Thyroid gland (tissue), 4 donors: ENCODE measurements around the gene DNAH3. TPM values are rescaled to one million over a fixed set of nuclear protein-coding genes. Genes with fewer than 3 reads are reported as not detected.

Source experiments
- DNase-seq, 2 donors: peaks; one replicate each; pipeline ENCODE4 v3.0.0-alpha.2; 2019
- H3K27ac ChIP-seq, 3 donors: fragments of 200-600 bp; sonication (generic); 1 replicate in 2 of 3; 2 replicates in 1 of 3; pipeline ENCODE4 v1.5.1; 2016 to 2019; ENCODE audit warnings: mild to moderate bottlenecking in 1 of 3, moderate library complexity in 1 of 3
- H3K27me3 ChIP-seq: fragments of 200-600 bp; sonication (generic); one replicate; pipeline ENCODE4 v1.5.1; 2019
- H3K36me3 ChIP-seq, 2 donors: fragments of 200-600 bp; sonication (generic); one replicate each; pipeline ENCODE4 v1.5.1; 2016 to 2019
- H3K4me1 ChIP-seq, 2 donors: fragments of 200-600 bp; sonication (generic); one replicate each; pipeline ENCODE4 v1.5.1; 2017 to 2019
- H3K4me3 ChIP-seq, 3 donors: fragments of 200-600 bp; sonication (generic); replicated peaks in 1 of 3; 1 replicate in 2 of 3; 2 replicates in 1 of 3; pipeline ENCODE4 v1.5.1; 2016; ENCODE audit warnings: mild to moderate bottlenecking in 1 of 3
- H3K9me3 ChIP-seq: fragments of 200-600 bp; sonication (generic); one replicate; pipeline ENCODE4 v1.5.1; 2017
- POLR2A ChIP-seq, 2 donors: fragments of 450-650 bp; IDR thresholded peaks; one replicate each; pipeline ENCODE4 v1.6.1; 2017; ENCODE audit warnings: antibody characterized with exemption in 2 of 2, mild to moderate bottlenecking in 2 of 2, moderate library complexity in 1 of 2
- WGBS, 2 donors: methylation state at CpG; one replicate each; pipeline ENCODE4 v1.1.5; 2017; 5-methylcytosine and 5-hydroxymethylcytosine counted together
- intact Hi-C: fragments of 100-400 bp; cut with DNase I; formaldehyde crosslinking; loops from one replicate; pipeline ENCODE4 v1.15.1; 2023
- total RNA-seq, 4 donors: library from RNA; depleted of rRNA; stranded (reverse); fragments of >200 nt; gene quantifications; one replicate each; pipeline ENCODE4 v1.2.3, GENCODE V29; 2016
- TF ChIP-seq, protein P1 (sequence below), 6 experiments: fragments of 200-600 bp in 3 of 6; fragments of 450-650 bp in 3 of 6; sonication (generic) in 3 of 6; IDR thresholded peaks; one replicate each; pipeline ENCODE4 v1.5.1; 2016 to 2019; ENCODE audit warnings: antibody characterized with exemption in 6 of 6, mild to moderate bottlenecking in 2 of 6, inconsistent platforms in 1 of 6, moderate library complexity in 1 of 6

The DNAH3 gene
- total RNA-seq, 4 donors from 2014 or later: 0.15 TPM; not detected in 3

- Histone ChIP-seq H3K27me3 (no peaks in the 10 kb centered on the region), H3K4me1 (no peaks in the 10 kb centered on the region), H3K27ac (no peak overlapping the region), H3K36me3 (no peaks in the 10 kb centered on the region), H3K4me3 (no peak overlapping the region), H3K9me3 (no peaks in the 10 kb centered on the region)
- WGBS, 2 donors: 43 to 47% methylated on average over 8 of the region's 8 CpGs
- DNase-seq: no peak
- TF ChIP-seq POLR2A (IDR thresholded peaks at IDR 0.05): no peak
- TF ChIP-seq, protein P1, sequence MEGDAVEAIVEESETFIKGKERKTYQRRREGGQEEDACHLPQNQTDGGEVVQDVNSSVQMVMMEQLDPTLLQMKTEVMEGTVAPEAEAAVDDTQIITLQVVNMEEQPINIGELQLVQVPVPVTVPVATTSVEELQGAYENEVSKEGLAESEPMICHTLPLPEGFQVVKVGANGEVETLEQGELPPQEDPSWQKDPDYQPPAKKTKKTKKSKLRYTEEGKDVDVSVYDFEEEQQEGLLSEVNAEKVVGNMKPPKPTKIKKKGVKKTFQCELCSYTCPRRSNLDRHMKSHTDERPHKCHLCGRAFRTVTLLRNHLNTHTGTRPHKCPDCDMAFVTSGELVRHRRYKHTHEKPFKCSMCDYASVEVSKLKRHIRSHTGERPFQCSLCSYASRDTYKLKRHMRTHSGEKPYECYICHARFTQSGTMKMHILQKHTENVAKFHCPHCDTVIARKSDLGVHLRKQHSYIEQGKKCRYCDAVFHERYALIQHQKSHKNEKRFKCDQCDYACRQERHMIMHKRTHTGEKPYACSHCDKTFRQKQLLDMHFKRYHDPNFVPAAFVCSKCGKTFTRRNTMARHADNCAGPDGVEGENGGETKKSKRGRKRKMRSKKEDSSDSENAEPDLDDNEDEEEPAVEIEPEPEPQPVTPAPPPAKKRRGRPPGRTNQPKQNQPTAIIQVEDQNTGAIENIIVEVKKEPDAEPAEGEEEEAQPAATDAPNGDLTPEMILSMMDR (IDR thresholded peaks at IDR 0.05): no peak
- intact Hi-C loops: no loop called here
Observed at GRCh38 chr16:21081329-21081728, 69.3 kb downstream of the DNAH3 start.

DNA sequence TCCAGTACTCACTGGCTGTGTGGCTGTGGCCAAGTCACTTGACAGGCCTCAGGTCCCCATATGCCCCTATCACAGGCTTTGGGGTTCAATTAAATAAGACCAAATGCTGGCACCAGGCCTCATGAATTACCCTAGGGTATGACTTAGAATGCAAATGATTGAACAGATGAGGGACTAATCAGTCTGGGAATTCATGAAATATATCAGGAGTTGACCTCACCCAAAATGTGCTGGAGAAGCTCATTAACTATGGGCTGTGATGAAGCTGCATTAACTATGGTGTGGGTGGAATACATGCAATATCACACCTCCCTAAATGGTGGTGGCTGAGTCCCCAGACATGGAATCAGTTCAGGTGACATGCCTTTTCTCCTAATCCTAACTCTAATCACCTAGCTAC is 72.1 kb downstream of the DNAH3 start:
- no peaks in the 10 kb centered on the region for H3K9me3 ChIP-seq
- H3K4me1 ChIP-seq: no peaks in the 10 kb centered on the region
- no peak for TF ChIP-seq POLR2A (IDR thresholded peaks at IDR 0.05)
- TF ChIP-seq, protein P1 (IDR thresholded peaks at IDR 0.05): no peak
- H3K4me3 ChIP-seq: no peak overlapping the region
- DNase-seq: no peak
- no peak overlapping the region for H3K27ac ChIP-seq
- H3K36me3 ChIP-seq: no peaks in the 10 kb centered on the region
- intact Hi-C loops: no loop called here
- no peaks in the 10 kb centered on the region for H3K27me3 ChIP-seq

DNA sequence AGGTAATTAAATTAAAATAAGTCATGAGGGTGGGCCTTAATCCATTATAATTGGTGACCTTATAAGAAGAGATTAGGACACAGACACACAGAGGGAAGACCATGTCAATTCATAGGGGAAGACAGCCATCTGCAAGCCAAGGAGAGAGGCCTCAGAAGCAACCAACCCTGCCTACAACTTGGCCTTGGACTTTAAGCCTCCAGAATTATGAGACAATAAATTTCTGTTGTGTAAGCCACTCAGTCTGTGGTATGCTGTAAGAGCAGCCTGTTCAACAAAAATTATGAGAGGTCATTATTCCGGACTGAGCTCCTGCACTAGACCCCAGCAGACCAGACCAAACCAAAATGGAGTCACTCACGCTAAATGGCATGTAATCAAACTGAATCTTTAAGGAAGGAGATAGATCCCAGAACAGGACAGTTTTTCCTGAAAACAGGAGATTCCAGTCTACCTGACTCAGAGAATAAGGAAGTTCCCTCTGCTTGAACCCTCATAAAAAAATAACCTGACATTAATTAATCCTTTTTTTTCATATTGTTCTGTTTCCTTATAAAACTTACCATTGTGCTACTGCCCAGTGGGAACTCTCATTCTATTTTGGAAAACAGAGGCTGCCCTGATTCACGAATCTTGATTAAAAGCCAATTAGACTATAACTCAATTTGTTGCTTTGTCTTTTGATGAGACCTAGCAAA is 74.3 kb downstream of the DNAH3 start:
- 88 to 90% methylated on average over 3 of the region's 3 CpGs for WGBS, 2 donors
- H3K27me3 ChIP-seq: no peaks in the 10 kb centered on the region

DNA sequence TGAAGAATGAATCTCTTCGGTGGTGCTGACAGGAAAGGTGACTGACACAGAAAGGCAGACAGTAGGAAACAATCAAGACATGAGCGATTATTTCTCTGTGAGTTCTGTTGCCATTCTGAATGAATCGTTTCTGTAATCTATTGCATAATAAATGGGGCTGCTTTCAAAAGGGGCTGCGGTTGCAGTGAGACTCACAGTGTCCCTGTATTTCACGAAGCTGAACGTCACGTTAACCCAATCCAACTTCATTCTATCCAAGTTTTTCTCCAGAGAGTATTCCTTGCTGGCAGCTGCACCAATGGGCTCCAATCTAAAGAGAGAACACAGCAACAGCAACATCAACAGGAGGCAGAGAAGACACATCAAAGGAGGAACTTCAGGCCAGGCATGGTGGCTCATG is 75.4 kb downstream of the DNAH3 start:
- H3K27ac ChIP-seq: no peak overlapping the region
- WGBS, 2 donors: 80 to 85% methylated on average over 7 of the region's 7 CpGs
- intact Hi-C loops: no loop called here

More for the DNA sequence above, 74.3 kb downstream of the DNAH3 start:
- intact Hi-C loops: no loop called here
- no peak for DNase-seq
- Histone ChIP-seq H3K9me3 (no peaks in the 10 kb centered on the region), H3K27ac (no peak overlapping the region), H3K36me3 (no peaks in the 10 kb centered on the region), H3K4me3 (no peak overlapping the region), H3K4me1 (no peaks in the 10 kb centered on the region)
- TF ChIP-seq POLR2A (IDR thresholded peaks at IDR 0.05): no peak
- TF ChIP-seq, protein P1 (IDR thresholded peaks at IDR 0.05): no peak

GRCh38 chr16:21072976-21073375 is 77.7 kb downstream of the DNAH3 start:
- no peaks in the 10 kb centered on the region for H3K36me3 ChIP-seq
- intact Hi-C loops: no loop called here
- no peak overlapping the region for H3K27ac ChIP-seq
- H3K9me3 ChIP-seq: no peaks in the 10 kb centered on the region
- TF ChIP-seq POLR2A (IDR thresholded peaks at IDR 0.05): no peak
- TF ChIP-seq, protein P1 (IDR thresholded peaks at IDR 0.05): no peak
- H3K4me3 ChIP-seq: no peak overlapping the region
- no peaks in the 10 kb centered on the region for H3K4me1 ChIP-seq
- 100% methylated on average over 1 of the region's 1 CpG for WGBS, 2 donors
- DNase-seq: no peak
- H3K27me3 ChIP-seq: no peaks in the 10 kb centered on the region

More for the DNA sequence above, 75.4 kb downstream of the DNAH3 start:
- Histone ChIP-seq H3K27me3 (no peaks in the 10 kb centered on the region), H3K4me3 (no peak overlapping the region), H3K36me3 (no peaks in the 10 kb centered on the region), H3K4me1 (no peaks in the 10 kb centered on the region), H3K9me3 (no peaks in the 10 kb centered on the region)
- DNase-seq: no peak
- TF ChIP-seq POLR2A (IDR thresholded peaks at IDR 0.05): no peak
- TF ChIP-seq, protein P1 (IDR thresholded peaks at IDR 0.05): no peak
